HG02588 (cell line): ENCODE data around the gene POMGNT2.

Experiments used
- ATAC-seq: cut with Tn5 transposase; IDR thresholded peaks from one replicate; pipeline ENCODE4 v1.9.1; 2021; ENCODE audit warnings: mild to moderate bottlenecking, moderate library complexity; ENCODE audit not compliant: unreplicated experiment

Gene POMGNT2

GRCh38 chr3:43104039-43104438 lies 1.8 kb downstream of the POMGNT2 start:
- ATAC-seq = no peak

GRCh38 chr3:43102773-43103480 lies 3.0 kb downstream of the POMGNT2 start:
- no peak for ATAC-seq

GRCh38 chr3:43098761-43099160 lies 7.1 kb downstream of the POMGNT2 start:
- ATAC-seq = no peak

- no peak for ATAC-seq
These were observed 8.3 kb downstream of the POMGNT2 start for GRCh38 chr3:43097400-43098080.

GRCh38 chr3:43096761-43097160 lies 9.1 kb downstream of the POMGNT2 start:
- no peak for ATAC-seq

GRCh38 chr3:43095370-43095769 lies 10.5 kb downstream of the POMGNT2 start:
- ATAC-seq = no peak

- ATAC-seq = no peak
These were observed 11.0 kb downstream of the POMGNT2 start for GRCh38 chr3:43094851-43095250.

- ATAC-seq = no peak
These were observed 11.5 kb downstream of the POMGNT2 start for GRCh38 chr3:43094381-43094780.

GRCh38 chr3:43093974-43094373 lies 11.9 kb downstream of the POMGNT2 start:
- no peak for ATAC-seq

GRCh38 chr3:43093006-43093405 lies 12.9 kb downstream of the POMGNT2 start:
- no peak for ATAC-seq

- no peak for ATAC-seq
These were observed 14.4 kb downstream of the POMGNT2 start for GRCh38 chr3:43091481-43091880.

GRCh38 chr3:43090238-43090637 lies 15.6 kb downstream of the POMGNT2 start:
- ATAC-seq = no peak

- ATAC-seq = no peak
These were observed 16.8 kb downstream of the POMGNT2 start for GRCh38 chr3:43089081-43089480.

- no peak for ATAC-seq
These were observed 18.6 kb downstream of the POMGNT2 start for GRCh38 chr3:43087249-43087776.

GRCh38 chr3:43086460-43087165 lies 19.3 kb downstream of the POMGNT2 start:
- ATAC-seq = no peak

GRCh38 chr3:43082457-43082856 lies 23.4 kb downstream of the POMGNT2 start:
- ATAC-seq = no peak

GRCh38 chr3:43081796-43082195 lies 24.1 kb downstream of the POMGNT2 start:
- no peak for ATAC-seq

- ATAC-seq = no peak
These were observed 24.9 kb downstream of the POMGNT2 start for GRCh38 chr3:43080726-43081568.

- ATAC-seq = no peak
These were observed 26.1 kb downstream of the POMGNT2 start for GRCh38 chr3:43079536-43080332.

- ATAC-seq = no peak
These were observed 28.2 kb downstream of the POMGNT2 start for GRCh38 chr3:43077707-43078106.
